ACC112 (cell line): ENCODE measurements around the gene KANSL1.
"Not testable (repeated sequence)": the region's sequence is repeated elsewhere in the genome, so short reads cannot be mapped to it uniquely, and the experiment has no call there.

Source experiments
- H2AFZ ChIP-seq: fragments of 200-600 bp; sonication (generic); one replicate; pipeline ENCODE4 v1.6.0; 2017; ENCODE audit warnings: antibody characterized with exemption, low read length; ENCODE audit not compliant: unreplicated experiment
- H3K27ac ChIP-seq: fragments of 200-600 bp; sonication (generic); 2 replicates; pipeline ENCODE4 v1.5.1; 2014; ENCODE audit warnings: low read depth, mild to moderate bottlenecking, antibody characterized with exemption, low read length, moderate library complexity
- H3K27me3 ChIP-seq: fragments of 200-600 bp; sonication (generic); 2 replicates; pipeline ENCODE4 v1.6.1; 2014; ENCODE audit warnings: mild to moderate bottlenecking, antibody characterized with exemption, low read length, moderate library complexity, mixed read lengths; ENCODE audit not compliant: insufficient read depth
- H3K36me3 ChIP-seq: fragments of 200-600 bp; sonication (generic); 2 replicates; pipeline ENCODE4 v1.6.1; 2016; ENCODE audit warnings: mild to moderate bottlenecking, antibody characterized with exemption, low read length, moderate library complexity, mixed read lengths; ENCODE audit not compliant: insufficient read depth
- H3K4me1 ChIP-seq: fragments of 200-600 bp; sonication (generic); one replicate; pipeline ENCODE4 v1.6.1; 2016; ENCODE audit warnings: low read length, mixed read lengths; ENCODE audit not compliant: insufficient read depth, unreplicated experiment, control insufficient read depth
- H3K4me3 ChIP-seq: fragments of 200-600 bp; sonication (generic); 2 replicates; pipeline ENCODE4 v1.5.1; 2014; ENCODE audit warnings: mild to moderate bottlenecking, low read depth, low read length
- H3K79me2 ChIP-seq: fragments of 200-600 bp; sonication (generic); one replicate; pipeline ENCODE4 v1.6.0; 2016; ENCODE audit warnings: low read length; ENCODE audit not compliant: control insufficient read depth, unreplicated experiment, insufficient read depth

Gene KANSL1

GRCh38 chr17:46191322-46192188 is 1.7 kb downstream of the KANSL1 start:
- Histone ChIP-seq H3K27me3 (no peaks in the 10 kb centered on the region), H2AFZ (no peak overlapping the region), H3K79me2 (peaks cover 78% of the 10 kb centered on the region), H3K27ac (peak overlapping the region; percentile 83), H3K4me1 (peaks cover 24% of the 10 kb centered on the region), H3K4me3 (peak overlapping the region; percentile 89), H3K36me3 (no peaks in the 10 kb centered on the region)

DNA sequence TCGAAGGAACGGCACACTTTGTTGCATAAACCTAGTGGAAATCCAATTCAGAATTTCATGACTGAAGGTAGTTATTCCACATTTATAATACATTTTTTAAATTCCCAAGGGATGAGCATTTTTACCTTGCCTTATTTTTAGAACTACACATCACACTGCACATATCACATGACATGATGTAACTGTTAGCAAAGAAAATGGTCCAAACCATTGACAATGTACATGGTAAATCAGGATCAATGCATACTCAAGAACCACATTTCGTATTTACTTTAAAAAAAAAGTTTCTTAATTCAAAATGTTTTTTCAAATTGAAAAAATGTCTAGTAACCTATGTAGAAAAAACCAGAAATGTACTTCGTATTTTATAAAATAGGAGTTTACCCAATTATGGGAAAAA is 2.5 kb downstream of the KANSL1 start:
- no peak overlapping the region for H2AFZ ChIP-seq
- H3K27ac ChIP-seq, result peak overlapping the region; percentile 83
- peaks cover 21% of the 10 kb centered on the region for H3K4me1 ChIP-seq
- peak overlapping the region; percentile 89 for H3K4me3 ChIP-seq
- H3K79me2 ChIP-seq, result peaks cover 81% of the 10 kb centered on the region
- H3K27me3 ChIP-seq, result no peaks in the 10 kb centered on the region
- no peaks in the 10 kb centered on the region for H3K36me3 ChIP-seq

DNA sequence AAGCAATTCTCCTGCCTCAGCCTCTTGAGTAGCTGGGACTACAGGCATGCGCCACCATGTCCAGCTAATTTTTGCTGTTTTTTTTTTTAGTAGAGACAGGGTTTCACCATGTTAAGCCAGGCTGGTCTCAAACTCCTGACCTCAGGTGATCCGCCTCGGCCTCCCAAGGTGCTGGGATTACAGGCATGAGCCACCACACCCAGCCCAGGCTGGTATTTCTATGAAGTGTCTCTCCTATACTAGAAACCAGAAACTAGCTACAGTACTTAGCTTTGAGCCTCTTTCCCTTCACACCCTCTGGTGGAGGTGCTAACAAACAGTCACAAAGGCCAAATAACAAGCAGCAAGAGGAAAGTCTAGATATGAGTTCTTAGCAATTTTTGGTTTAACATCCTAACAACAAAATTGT is 6.4 kb downstream of the KANSL1 start:
- H2AFZ ChIP-seq, H3K4me3 ChIP-seq, H3K27ac ChIP-seq, H3K27me3 ChIP-seq, H3K36me3 ChIP-seq: not testable (repeated sequence)
- Histone ChIP-seq H3K4me1 (peaks cover 21% of the 10 kb centered on the region), H3K79me2 (peaks cover 99% of the 10 kb centered on the region)

GRCh38 chr17:46184696-46185095 is 8.5 kb downstream of the KANSL1 start:
- H3K27ac ChIP-seq, result no peak overlapping the region
- no peak overlapping the region for H2AFZ ChIP-seq
- peaks cover 10% of the 10 kb centered on the region for H3K4me1 ChIP-seq

GRCh38 chr17:46183383-46183782 is 9.8 kb downstream of the KANSL1 start:
- not testable (repeated sequence) for H2AFZ ChIP-seq, H3K36me3 ChIP-seq, H3K27me3 ChIP-seq, H3K27ac ChIP-seq, H3K4me3 ChIP-seq
- peaks cover 99% of the 10 kb centered on the region for H3K79me2 ChIP-seq
- H3K4me1 ChIP-seq, result peaks cover 22% of the 10 kb centered on the region

More at GRCh38 chr17:46184696-46185095, 8.5 kb downstream of the KANSL1 start:
- no peaks in the 10 kb centered on the region for H3K27me3 ChIP-seq
- no peak overlapping the region for H3K4me3 ChIP-seq
- no peaks in the 10 kb centered on the region for H3K36me3 ChIP-seq
- H3K79me2 ChIP-seq, result peaks cover 99% of the 10 kb centered on the region

DNA sequence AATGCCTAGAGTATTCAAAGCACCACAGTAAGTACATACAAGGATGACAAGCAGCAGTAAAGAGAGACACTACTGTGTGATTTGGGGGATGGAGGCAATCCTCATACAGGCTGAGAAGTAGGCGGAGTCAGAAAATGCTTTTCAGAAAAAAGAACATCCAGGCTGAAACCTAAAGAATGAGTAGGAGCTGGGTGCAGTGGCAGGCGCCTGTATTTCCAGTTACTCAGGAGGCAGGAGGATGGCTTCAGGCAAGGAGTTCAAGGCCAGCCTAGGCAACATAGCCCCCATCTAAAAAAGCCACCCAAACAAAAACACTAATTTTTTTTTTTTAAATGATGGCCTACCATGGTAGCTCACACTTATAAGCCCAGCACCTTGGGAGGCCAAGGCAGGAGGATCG is 10.3 kb downstream of the KANSL1 start:
- Histone ChIP-seq H3K27ac (no peak overlapping the region), H2AFZ (no peak overlapping the region), H3K4me1 (peaks cover 26% of the 10 kb centered on the region), H3K79me2 (peaks cover 99% of the 10 kb centered on the region), H3K27me3 (no peaks in the 10 kb centered on the region), H3K4me3 (no peak overlapping the region), H3K36me3 (no peaks in the 10 kb centered on the region)

DNA sequence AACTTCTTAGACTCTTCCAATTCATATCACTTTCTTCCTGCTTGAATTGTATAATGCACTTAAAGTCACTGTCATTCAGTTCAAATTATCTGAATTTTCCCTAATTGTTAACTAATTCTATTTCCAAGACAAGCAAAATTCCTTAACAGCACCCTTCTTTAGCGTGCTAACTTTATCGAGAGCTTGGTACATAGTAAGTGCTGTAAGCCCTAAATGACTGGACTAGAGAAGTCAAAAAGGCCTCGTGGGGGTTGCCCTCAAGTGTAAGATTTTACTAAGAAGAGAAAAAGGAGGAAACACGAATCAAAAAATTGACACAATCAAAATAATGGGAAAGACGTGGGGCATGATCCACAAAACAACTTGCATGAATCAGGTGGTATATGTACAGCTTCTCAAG is 11.3 kb downstream of the KANSL1 start:
- H3K4me3 ChIP-seq, result no peak overlapping the region
- H3K27me3 ChIP-seq, result no peaks in the 10 kb centered on the region
- H3K4me1 ChIP-seq, result peaks cover 33% of the 10 kb centered on the region
- no peaks in the 10 kb centered on the region for H3K36me3 ChIP-seq
- H2AFZ ChIP-seq, result no peak overlapping the region
- H3K27ac ChIP-seq, result no peak overlapping the region
- peaks cover 99% of the 10 kb centered on the region for H3K79me2 ChIP-seq

DNA sequence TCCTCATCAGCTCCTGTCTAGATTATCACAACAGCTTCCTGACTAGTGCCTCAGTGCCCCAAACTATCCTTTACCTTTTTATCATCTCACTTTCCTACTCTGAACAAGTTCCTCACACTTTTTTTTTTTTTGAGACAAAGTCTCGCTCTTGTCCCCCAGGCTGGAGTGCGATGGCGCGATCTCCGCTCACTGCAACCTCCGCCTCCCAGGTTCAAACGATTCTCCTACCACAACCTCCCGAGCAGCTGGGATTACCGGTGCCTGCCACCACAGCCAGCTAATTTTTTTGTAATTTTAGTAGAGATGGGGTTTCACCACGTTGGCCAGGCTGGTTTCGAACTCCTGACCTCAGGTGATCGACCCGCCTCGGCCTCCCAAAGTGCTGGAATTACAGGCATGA is 11.9 kb downstream of the KANSL1 start:
- peaks cover 99% of the 10 kb centered on the region for H3K79me2 ChIP-seq
- not testable (repeated sequence) for H3K27ac ChIP-seq, H2AFZ ChIP-seq, H3K4me3 ChIP-seq, H3K36me3 ChIP-seq, H3K27me3 ChIP-seq
- peaks cover 39% of the 10 kb centered on the region for H3K4me1 ChIP-seq

- Histone ChIP-seq H3K27ac (no peak overlapping the region), H3K4me1 (peaks cover 43% of the 10 kb centered on the region), H3K27me3 (no peaks in the 10 kb centered on the region), H3K79me2 (peaks cover 99% of the 10 kb centered on the region), H3K4me3 (no peak overlapping the region), H3K36me3 (no peaks in the 10 kb centered on the region), H2AFZ (no peak overlapping the region)
Measured at GRCh38 chr17:46180892-46181274, 12.3 kb downstream of the KANSL1 start.

GRCh38 chr17:46180185-46180891 is 12.9 kb downstream of the KANSL1 start:
- Histone ChIP-seq H3K79me2 (peaks cover 99% of the 10 kb centered on the region), H3K4me1 (peaks cover 45% of the 10 kb centered on the region)
- H3K27ac ChIP-seq, H2AFZ ChIP-seq, H3K4me3 ChIP-seq, H3K27me3 ChIP-seq, H3K36me3 ChIP-seq: not testable (repeated sequence)
